ENCODE measurements around the gene PRCP.
A peak's percentile ranks its signal among the peaks of the same experiment; 100 is the strongest.
"Not testable (repeated sequence)": the region's sequence is repeated elsewhere in the genome, so short reads cannot be mapped to it uniquely, and the experiment has no call there.

The PRCP gene

DNA sequence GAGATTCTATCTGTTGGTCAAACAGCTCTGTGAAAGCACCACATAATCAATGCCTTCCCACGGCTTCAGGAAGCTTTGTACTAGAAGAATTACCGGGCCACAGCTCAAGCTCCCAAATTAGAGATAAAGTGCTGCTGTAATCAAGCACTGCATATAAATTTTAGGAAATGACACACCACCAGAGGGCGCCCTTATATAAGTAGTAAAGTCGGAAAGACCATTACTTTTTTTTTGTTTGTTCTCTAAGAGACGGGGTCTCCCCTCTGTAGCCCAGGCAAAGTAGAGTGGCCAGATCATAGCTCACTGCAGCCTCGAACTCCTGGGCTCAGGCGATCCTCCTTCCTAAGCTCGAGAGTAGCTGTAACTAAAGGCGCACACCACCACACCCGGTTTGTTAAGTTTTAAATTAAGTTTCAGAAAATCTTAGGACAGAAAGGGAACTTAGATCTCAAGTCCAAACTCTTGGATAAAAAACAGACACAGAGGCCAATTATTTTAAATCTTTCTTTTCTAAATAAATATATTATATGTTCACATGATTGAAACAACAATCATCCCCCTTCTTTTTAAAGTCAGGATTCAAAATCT lies 32.6 kb downstream of the PRCP start:
- peak; percentile 50 for DNase-seq

DNA sequence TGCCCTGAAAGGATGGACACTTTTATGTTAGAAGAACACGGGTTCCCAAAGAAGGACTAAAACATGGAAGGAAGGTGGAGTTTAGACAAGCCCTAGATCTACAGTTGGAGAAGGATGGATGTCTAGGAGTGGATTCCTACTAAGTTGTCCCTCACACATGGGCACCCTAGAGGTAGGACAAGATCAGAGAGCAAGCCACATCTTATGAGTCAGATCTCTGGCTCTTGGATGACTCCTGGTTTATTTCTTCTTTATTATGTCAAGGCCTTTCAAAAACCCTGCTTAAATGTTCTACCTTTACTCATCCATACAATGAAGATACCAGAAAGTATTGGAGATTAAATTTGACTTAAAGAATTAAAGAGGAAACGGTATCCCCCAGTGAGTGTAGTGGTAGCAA lies 34.4 kb downstream of the PRCP start:
- no peak for DNase-seq

DNA sequence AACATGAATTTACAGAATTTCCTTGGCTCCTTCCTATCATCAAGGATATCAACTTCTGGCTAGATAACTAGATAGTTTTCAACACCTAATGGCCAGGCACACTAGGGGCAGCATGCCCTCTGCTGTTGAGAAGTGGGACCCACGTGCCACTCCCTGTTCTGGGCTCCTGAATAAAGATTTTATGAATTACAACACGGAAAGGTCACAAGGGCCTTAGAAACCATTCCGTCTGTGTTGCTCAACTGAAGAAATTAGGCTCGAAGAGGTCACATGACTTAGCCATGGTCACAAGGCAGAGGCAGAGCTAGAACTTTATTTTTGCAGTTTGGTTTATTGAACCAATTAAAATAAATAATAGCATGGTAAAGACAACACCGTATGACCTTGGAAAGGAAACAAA lies 36.0 kb downstream of the PRCP start:
- peak; percentile 37 for DNase-seq

DNA sequence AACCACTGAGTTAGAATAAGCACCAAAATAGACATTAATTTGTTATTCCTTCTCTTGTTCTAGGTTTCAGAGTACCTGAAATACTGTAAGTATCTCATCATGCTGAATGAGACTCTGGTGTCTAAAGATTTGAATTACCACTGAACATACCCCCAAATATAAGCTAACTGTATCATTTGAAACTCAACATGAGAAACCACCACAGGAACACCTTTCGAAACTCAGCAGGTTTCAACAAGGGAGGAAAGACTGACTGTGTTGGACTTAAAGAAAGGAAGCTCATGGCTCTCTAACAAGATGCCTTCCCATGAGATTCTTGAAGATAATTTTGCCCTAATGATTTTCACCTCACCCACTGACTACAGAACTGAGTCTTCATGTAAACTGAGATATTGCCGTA lies 37.0 kb downstream of the PRCP start:
- no peak for DNase-seq

DNA sequence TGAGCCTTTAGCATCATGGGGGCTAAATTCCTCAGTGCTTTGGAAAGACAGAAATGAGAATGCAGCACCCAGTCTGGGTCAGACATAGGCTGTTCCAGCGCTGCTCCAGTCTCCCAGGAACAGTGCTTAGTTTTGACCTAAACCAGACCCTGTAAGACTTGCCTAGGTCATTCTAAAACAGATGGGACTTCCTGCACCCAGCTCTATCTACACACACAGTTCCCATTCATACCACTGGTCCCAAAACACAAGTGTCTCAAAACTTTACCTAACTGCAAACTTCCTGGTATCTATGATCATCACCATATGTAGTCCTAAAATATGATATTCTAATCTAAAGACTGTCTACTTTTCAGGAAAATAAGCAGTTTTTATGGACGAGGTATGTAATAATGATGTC lies 37.9 kb downstream of the PRCP start:
- DNase-seq: no peak

DNA sequence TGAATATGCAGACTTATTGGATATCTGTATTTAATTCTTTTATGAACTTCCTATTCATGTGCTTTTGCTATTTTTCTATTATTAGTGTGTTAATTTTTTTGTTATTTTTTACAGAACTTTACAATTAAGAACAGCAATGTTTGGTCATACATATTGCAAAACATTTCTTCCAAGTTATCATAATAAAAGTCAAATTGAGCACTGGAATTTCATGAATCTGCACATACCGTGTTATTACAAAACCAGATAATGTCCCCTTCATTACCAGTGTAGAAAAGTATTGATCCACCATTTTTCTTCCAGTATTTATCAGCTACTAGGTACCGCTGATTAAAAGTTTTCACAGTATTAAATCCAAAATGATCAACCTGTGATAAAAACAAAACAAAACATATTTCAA lies 40.5 kb downstream of the PRCP start:
- no peak for DNase-seq

DNA sequence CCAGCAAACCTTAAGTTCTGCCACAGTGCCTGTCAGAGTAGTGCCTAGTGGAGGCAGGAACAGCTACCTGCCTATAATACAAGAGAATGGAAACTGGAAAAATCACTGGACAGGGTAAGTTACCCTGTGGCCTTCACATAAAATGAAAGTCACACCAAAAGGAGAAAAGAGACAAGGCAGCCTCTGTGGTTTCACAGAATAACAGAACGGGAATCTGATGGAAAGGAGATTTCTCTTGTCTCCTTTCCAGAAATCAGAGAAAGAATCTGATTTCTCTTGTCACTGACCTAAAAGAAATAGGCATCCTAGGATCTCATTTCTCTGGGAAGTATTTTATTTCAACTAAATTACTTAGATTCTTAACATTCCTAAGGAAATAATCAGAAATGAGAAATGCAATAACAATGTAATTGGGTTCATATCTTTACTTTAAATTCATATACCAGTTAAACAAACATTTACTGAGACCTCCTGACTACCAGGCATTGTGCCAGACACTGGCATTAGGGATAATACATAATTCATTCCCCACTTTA lies 41.6 kb downstream of the PRCP start:
- no peak for DNase-seq

DNA sequence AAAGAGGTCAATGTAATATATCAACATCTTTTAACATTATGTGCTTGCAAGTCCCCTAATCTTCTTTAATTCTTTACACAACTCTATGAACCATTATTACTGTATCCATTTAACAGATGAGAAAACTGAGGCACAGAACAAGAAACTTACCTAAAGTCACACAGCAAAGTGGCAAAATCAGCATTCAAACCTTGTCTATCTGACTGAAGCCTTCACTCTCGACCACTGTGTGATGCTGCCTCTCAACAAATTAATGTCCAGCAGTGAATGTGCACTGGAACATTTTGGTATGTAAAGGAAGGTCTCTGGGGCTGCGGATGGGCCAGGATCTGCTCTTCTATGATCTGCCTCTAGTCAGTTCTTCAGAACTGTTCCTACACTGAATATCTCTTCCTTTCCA lies 42.1 kb downstream of the PRCP start:
- DNase-seq: no peak

DNA sequence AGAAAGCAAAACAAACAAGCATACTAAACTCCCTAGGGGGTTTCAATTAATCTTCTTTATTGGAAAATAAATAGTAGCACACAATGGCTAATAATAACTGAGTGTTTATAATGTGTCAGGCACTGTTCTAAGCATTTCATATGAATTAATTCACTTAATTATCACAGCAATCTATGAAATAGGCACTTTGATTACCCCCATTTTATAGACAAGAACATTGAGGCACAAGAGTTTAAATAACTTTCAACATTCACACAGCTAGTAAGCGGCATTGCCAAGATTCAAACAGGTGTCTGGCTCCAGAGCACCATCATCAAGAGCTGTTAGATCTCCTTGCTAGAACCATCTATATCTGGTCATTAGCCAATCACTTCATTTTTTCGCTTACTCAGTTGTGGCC lies 43.1 kb downstream of the PRCP start:
- DNase-seq: no peak

DNA sequence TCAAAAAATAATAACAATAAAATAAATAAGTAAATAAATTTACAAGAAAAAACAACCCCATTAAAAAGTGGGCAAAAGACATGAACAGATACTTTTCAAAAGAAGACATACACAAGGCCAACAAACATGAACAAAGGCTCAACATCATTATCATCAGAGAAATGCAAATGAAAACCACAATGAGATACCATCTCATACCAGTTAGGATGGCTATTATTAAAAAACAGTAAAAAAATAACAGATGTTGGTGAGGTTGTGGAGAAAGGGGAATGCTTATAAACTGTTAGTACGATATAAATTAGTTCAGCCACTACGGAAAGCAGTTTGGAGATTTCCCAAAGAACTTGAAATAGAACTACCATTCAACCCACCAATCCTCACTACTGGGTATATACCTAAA lies 44.6 kb downstream of the PRCP start:
- DNase-seq: no peak

DNA sequence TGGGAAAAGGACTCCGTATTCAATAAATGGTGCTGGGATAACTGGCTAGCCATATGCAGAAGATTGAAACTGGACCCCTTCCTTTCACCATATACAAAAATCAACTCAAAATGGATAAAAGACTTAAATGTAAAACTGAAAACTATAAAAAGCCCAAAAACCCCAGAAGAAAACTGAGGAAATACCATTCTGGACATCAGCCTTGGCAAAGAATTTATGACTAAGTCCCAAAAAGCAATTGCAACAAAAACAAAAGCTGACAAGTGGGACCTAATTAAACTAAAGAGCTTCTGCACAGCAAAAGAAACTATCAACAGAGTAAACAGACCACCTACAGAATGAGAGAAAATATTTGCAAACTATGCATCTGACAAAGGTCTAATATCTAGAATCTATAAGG lies 45.3 kb downstream of the PRCP start:
- DNase-seq: not testable (repeated sequence)

DNA sequence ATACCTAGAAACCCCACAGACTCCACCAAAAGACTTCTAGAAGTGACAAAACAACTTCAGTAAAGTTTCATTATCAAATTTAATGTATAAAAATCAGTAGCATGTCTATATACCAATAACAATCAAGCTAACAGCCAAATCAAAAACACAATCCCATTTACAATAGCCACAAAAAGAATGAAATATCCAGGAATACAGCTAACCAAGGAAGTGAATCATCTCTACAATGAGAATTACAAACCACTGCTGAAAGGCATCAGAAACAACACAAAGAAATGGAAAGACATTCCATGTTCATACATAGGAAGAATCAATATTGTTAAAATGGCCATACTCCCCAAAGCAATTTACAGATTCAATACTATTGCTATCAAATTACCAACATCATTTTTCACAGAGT lies 46.0 kb downstream of the PRCP start:
- no peak for DNase-seq

DNA sequence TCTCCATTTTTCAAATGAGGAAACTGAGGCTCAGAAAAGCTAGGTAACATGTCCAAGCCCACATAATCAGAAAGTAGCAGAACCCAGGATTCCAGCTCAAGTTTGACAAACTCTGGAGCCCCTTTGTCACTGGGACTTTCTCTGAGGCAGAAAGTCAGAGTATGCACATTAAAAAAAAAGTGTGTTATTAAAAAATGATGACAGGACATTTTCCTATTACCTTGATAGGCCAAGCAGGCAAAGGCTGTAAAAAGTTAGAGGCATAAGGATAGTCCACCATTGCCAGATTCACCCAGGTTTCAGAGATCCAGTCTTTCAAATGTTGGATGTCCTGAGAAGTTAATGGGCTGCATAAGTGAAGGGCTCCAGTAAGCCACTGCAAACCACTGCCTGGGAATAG lies 51.4 kb downstream of the PRCP start:
- no peak for DNase-seq

DNA sequence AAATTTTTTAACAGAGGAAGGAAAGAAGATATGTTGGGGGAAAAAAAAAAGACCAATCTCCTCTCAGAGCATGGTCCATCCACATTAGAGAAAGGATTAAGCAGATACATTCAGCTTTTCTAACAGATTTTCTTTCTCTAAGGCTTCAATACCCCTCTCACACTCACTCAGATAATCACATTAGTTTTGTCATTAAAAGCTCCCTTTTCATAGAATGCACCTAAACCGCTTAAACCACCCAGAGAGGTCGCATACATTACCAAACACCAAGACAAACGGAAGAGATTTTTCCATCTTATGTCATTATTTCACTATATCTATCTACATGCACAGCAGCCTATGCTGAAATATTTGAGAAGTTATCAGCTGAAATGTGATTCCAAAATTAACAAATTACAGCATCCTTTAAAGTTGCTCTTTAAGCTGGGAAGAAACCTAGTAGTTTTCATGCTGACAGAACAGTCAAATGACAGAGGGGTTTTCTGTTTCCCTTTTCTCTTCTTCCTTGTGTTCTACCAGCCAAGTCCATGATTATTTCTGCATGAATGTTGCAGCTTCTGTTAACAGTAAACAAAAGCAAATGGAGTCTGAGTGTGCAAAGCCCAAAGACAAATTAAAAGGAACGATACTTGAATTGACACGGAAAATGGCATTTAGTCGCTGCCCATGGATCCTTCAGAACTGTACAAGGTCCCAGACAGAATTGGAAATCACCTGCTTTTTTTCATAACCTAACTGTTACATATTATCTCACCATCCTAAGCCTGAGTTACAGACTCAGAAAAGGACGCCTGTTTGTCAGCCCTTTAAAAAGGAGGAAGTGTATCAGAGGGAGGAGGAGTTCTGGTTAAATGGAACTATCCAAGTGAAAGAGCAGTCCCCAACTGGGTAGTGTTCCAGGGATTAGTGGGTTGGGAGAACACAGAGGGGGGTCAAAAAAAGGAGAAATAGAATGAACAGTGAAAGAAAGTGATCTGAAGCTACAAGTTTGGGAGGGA lies 54.6 kb downstream of the PRCP start:
- no peak for DNase-seq

DNA sequence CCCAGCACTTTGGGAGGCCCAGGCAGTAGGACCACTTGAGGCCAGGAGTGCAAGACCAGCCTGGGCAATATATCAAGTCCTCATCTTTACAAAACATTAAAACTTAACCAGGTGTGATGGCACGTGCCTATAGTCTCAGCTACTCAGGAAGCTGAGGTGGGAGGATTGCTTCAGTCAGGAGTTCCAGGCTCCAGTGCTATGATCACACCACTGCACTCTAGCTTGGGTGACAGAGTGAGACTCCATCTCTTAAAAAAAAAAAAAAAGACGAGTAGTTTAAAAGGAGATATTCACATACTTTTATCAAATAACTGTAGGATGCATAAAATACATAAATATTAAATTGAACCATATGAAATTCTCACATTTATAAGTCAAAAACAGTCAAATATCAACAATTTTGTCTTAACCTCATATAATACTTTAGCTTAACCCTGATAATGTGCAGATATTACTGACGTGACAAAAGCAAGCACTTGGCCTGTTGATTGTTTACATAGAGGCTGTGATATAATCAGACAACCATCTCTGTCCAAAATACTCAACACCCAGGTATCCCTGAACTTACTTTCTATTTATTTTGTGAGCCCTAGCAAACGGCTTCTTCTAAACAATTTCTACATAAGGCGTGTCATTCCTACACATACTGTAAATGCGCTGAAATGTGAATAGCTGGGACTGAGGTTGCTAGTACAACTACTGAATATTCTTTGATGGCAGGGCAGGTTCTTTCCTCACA lies 57.0 kb downstream of the PRCP start:
- DNase-seq: no peak

DNA sequence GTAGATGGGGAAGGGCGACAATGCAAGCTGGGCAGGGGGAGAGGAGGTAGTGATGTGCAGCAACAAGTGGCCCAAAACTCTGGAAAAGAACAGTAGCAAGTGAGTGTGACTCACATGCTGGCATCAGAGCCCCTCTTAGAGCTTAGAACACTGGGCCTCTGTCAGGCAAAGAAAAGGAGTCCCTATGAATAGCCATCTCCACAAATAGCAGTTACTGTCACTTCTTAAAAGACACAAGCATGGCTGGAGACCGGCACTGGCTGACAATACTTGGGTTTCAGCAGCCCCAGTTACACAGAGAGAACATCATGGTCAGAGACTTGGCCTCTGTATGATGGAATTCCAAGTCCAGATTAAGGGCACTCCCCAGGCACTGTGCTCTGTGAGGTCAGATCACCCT lies 58.2 kb downstream of the PRCP start:
- DNase-seq: no peak

DNA sequence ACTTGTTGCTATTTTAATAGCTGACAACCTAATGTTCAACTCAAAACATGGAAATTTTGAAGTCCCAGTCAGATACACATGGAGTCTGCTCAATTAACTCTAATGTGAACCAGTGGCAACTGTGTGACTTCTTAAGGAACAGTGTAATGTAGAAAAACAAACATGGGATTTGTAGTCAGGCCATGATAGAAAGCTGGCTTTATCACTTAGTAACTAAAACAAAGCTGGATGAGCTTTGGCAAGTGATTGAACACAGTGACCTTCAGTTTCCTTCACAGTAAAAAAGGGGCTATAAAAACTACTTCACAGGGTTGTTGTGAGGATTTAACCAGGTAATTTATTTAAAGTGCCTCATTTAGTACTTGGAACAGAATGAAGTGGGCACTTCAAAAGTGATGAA lies 62.6 kb downstream of the PRCP start:
- no peak for DNase-seq

DNA sequence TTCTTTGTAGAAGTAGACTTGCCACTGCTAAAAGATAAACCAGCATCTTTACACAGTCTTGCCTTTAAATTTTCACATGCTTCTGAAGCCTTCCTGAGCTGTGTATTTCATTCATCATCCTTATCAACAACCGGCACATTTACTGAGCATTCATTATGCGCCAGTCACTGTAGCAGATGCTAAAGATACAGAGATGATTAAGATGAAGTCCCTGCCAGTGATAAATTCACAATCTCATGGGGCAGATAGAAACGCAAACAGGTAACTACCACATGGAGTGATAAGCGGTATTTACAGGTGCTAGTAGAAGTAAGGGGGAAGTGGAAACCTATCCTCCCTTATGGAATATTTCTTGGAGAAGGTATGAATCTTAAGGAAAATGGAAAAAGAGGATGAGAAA lies 67.2 kb downstream of the PRCP start:
- no peak for DNase-seq

DNA sequence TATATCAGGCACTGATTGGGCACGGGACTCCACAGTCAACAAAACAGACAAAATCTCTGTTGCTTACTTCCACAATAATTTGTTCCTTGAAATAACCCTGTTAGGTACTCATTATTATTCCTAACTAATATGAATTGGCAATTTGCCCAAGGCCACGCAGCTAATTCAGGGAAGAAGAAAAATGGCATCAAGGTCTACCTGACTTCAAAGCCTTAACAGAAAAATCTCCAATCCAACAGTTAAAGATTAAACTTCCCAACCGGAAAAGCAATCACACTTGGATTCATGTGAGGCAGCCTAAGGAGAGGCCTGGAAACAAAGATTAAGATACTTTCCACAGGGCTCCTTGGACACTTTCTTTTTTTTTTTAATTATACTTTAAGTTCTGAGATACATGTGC lies 68.9 kb downstream of the PRCP start:
- no peak for DNase-seq

DNA sequence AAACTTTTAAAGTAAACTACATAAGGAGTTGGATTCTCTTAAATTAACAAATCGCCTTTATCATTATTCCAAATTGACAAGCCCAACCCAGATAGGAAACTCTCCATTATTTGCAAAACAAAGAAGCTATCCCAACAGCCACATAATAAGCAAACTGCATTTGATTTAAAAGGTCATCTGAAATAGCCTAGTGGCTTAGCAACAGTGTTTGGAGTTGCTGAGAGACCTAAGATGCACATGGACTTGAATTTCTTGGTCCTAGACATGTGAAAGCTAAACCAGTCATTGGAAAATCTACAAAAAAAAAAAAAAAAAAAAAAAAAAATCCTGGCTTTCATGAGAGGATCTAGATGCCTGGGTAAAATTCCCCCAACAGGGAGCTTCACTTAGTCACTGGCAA lies 69.5 kb downstream of the PRCP start:
- DNase-seq: no peak

DNA sequence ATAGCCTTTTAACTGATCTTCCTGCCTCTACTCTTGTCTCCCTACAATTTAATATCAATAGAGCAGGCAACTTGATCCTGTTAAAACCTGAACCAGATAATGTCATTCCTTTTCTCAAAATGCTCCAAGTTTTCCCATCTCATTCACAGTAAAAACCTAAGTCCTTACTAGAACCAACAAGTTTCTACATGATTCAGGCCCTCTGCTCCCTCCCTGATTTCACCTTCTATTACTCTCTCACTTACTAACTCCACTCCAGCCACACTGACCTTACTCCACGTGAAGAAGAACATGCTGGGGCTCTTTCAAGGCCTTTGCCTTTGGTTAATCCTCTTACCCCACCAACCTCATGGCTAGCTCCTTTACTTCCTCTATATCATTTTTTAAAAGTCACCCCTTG lies 71.1 kb downstream of the PRCP start:
- DNase-seq: no peak

DNA sequence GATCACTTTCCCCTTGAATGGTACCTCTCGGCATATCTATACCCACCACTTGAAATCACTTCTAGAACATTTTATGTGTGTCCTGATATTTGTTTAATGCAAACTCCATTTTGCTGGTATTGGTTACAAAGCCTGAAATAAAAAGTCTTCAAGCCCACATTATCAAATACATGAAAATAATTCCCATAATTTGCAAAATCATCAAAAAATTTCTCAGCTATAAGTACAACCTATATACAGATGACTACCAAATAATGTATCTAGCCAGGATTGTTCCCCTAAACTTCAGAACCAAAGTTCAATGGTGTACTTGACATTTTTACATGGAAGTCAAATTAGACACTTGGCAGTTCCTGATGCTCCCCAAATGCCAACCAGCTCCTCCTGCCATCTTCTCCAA lies 71.8 kb downstream of the PRCP start:
- no peak for DNase-seq

DNA sequence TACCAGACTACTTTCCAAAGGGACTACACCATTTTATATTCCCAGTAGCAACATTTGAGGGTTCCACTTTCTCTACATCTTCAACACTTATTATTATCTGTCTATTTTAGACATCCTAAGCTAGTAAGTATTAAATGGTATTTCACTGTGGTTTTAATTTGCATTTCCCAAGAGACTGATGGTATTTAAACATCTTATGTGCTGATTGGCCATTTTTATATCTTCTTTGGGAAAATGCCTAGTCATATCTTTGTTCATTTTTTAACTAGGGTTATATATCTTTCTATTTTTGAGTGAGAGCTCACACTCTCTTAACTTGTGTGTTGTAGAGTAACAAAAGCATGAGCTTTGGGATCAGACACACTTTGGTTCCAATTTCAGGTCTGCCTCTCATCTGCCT lies 73.7 kb downstream of the PRCP start:
- no peak for DNase-seq

Data from CD4-positive, alpha-beta T cell treated with Interferon gamma for 1 hour (primary cell).